Common myeloid progenitor, CD34-positive (primary cell): ENCODE results near the gene NCAPH2.

Source experiments
- CTCF ChIA-PET: fragments of 350-600 bp; sonication (Branson Sonifier 250); formaldehyde crosslinking; loops from one replicate; lab custom pipeline; 2021; ENCODE audit warnings: antibody characterized with exemption; lab: Charles Lee
- POLR2A ChIA-PET: fragments of 350-600 bp; sonication (Branson Sonifier 250); formaldehyde crosslinking; loops from one replicate; lab custom pipeline; 2021; ENCODE audit warnings: antibody characterized with exemption; lab: Charles Lee
- DNase-seq, 3 donors: peaks; one replicate each; pipeline versions ENCODE4 v3.0.0 to v3.0.0-alpha.2; 2013
- H3K27ac ChIP-seq, 2 experiments: 1 replicate in 1 of 2; 2 replicates in 1 of 2; pipeline ENCODE4 v1.7.0; 2013; ENCODE audit warnings: inconsistent platforms in 2 of 2, low read length in 2 of 2, mild to moderate bottlenecking in 2 of 2, low read depth in 1 of 2, moderate library complexity in 1 of 2; ENCODE audit not compliant: severe bottlenecking in 2 of 2, insufficient read depth in 1 of 2, poor library complexity in 1 of 2
- H3K27me3 ChIP-seq, 5 experiments: replicated peaks in 2 of 5; 1 replicate in 3 of 5; 2 replicates in 2 of 5; pipeline versions ENCODE4 v1.6.1 to v1.7.0; 2013; ENCODE audit warnings: low read length in 4 of 5, mild to moderate bottlenecking in 2 of 5, moderate library complexity in 2 of 5, inconsistent platforms in 1 of 5; ENCODE audit not compliant: insufficient read depth in 5 of 5, control insufficient read depth in 4 of 5
- H3K36me3 ChIP-seq, 4 experiments: 1 replicate in 2 of 4; 2 replicates in 2 of 4; pipeline versions ENCODE4 v1.6.1 to v1.7.0; 2013; ENCODE audit warnings: low read length in 3 of 4, control low read depth in 1 of 4, mild to moderate bottlenecking in 1 of 4; ENCODE audit not compliant: control insufficient read depth in 4 of 4, insufficient read depth in 4 of 4
- H3K4me1 ChIP-seq, 4 experiments: 1 replicate in 3 of 4; 2 replicates in 1 of 4; pipeline versions ENCODE4 v1.6.1 to v1.7.1; 2013; ENCODE audit warnings: low read length in 3 of 4, mild to moderate bottlenecking in 3 of 4, control low read depth in 1 of 4, inconsistent platforms in 1 of 4, moderate library complexity in 1 of 4; ENCODE audit not compliant: control insufficient read depth in 4 of 4, insufficient read depth in 4 of 4; ENCODE audit errors: control extremely low read depth in 1 of 4
- H3K4me3 ChIP-seq, 7 experiments: 1 replicate in 4 of 7; 2 replicates in 3 of 7; pipeline versions ENCODE4 v1.5.1 to v1.7.0; 2013; ENCODE audit warnings: mild to moderate bottlenecking in 7 of 7, low read length in 6 of 7, moderate library complexity in 6 of 7, inconsistent platforms in 2 of 7, low read depth in 2 of 7, control low read depth in 1 of 7; ENCODE audit not compliant: insufficient read depth in 4 of 7, control insufficient read depth in 1 of 7; ENCODE audit errors: extremely low read depth in 1 of 7
- H3K9me3 ChIP-seq, 5 experiments: 1 replicate in 4 of 5; 2 replicates in 1 of 5; pipeline versions ENCODE4 v1.6.1 to v1.7.1; 2013; ENCODE audit warnings: low read length in 4 of 5, mild to moderate bottlenecking in 2 of 5, inconsistent platforms in 1 of 5, low read depth in 1 of 5, moderate library complexity in 1 of 5; ENCODE audit not compliant: control insufficient read depth in 4 of 5, insufficient read depth in 2 of 5; ENCODE audit errors: control extremely low read depth in 1 of 5
- WGBS: methylation state at CpG from one replicate; pipeline ENCODE4 v1.1.5; 2013; ENCODE audit not compliant: insufficient coverage; 5-methylcytosine and 5-hydroxymethylcytosine counted together

The NCAPH2 gene

DNA sequence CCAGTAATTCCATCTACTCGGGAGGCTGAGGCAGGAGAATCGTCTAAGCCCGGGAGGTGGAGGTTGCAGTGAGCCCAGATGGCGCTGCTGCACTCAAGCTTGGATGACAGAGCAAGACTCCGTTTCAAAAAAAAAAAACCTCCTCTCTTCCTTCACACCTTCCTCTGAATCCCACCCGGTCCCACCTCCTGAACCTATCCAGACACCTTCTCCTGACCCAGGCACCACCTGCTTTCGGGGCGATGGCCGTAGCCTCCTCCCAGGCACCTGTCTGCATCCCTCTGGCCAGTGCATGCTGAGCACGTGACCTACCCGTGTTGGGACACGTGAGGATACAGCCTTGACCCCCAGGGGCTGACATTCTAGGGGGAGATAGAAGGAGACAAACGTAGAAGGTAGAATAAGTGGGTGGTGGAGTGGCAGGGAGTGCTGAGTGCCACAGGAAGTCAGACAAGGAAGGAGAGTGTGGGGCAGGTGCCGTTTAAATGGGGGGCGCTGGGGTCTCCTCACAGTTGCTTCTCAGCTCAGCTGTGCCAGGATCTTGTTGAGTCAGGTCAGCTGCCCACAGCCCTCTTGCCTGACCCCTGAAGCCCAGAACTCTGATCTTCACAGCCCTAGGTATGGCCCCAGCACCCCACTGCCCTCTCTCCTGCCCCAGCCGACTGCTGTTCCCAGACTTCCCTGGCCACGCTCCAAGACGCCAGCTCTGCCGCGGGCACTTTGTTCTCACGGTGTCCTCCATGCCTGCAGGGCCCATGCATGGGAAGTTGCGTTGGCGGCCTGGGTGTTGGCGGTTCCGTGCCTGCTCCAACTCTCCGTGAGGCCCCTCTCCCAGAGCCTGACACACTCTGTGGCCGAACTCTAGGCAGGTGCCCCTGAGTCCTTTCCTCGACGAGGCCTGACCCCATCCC, 22.5 kb upstream of the NCAPH2 start:
- H3K27me3 ChIP-seq: peaks cover 0 to 32% (median 14%) of the 10 kb centered on the region in 5 experiments
- 75% methylated on average over 22 of the region's 29 CpGs for WGBS
- no peak overlapping the region for H3K27ac ChIP-seq
- no peaks in the 10 kb centered on the region for H3K9me3 ChIP-seq
- no peaks in the 10 kb centered on the region for H3K36me3 ChIP-seq
- POLR2A ChIA-PET: interaction anchor here (0.6 kb wide), 1 partner anchor 21 kb away, joined by 3 read pairs; no protein-coding TSS in a partner anchor
- DNase-seq: no peak
- H3K4me3 ChIP-seq: no peak overlapping the region
- peaks cover 0 to 23% (median 18%) of the 10 kb centered on the region in 4 experiments for H3K4me1 ChIP-seq
- CTCF ChIA-PET: interaction anchor here (1.3 to 3.9 kb wide), 2 partner anchors 12 to 28 kb away, joined by 3 to 20 read pairs; no protein-coding TSS in a partner anchor

DNA sequence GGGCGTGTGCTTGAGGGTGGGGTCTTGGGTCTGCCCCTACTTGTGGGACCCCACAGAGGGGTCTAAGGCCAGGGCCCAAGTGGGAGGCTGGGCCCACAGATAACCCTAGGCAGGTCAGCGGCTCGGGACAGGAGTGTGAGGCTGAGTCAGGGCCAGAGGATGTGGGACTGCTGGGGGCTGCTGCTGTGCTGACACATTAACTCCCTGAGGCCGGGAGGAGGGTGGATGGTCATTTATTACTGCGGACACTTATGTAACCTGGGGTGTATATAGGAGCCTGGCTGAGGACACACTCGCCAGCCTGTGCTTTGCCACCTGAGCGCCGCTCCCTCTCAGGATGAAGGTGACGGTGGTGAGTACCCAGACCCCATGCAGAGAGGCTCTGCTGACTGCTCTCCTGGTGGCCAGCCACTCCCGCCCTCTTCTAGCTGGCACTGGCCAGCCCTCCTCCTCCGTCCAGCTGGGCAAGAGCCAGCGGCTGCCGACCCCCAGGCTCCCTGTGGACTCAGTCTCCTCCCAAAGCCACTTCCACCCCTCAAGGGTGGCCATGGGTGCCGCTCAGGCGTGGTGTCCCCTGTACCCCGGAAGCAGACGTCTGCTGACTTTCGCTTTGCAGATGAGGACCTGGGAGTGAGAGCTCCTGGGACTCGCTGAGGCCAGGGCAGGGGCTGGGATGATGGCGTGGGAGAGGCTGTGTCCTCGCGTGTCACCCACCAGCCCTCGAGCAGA, 21.3 kb upstream of the NCAPH2 start, which contains the start of gene MIOX:
Gene MIOX (plus strand): TSS at position 299 of the 729 bp plus-strand sequence. CDS start 39 bp downstream, at position 338.
- no peak for DNase-seq
- no peaks in the 10 kb centered on the region for H3K9me3 ChIP-seq
- H3K27me3 ChIP-seq: peaks cover 0 to 20% (median 14%) of the 10 kb centered on the region in 5 experiments
- 93% methylated on average over 23 of the region's 23 CpGs for WGBS
- no peak within 1 kb of the TSS for H3K27ac ChIP-seq
- H3K4me3 ChIP-seq: no peak within 1 kb of the TSS
- H3K36me3 ChIP-seq: no peaks in the 10 kb centered on the region
- CTCF ChIA-PET: interaction anchor here (1.3 to 3.9 kb wide), 2 partner anchors 11 to 87 kb away, joined by 3 to 20 read pairs; no protein-coding TSS in a partner anchor
- H3K4me1 ChIP-seq: peaks cover 0 to 26% (median 21%) of the 10 kb centered on the region in 4 experiments
- POLR2A ChIA-PET: no interaction called here

DNA sequence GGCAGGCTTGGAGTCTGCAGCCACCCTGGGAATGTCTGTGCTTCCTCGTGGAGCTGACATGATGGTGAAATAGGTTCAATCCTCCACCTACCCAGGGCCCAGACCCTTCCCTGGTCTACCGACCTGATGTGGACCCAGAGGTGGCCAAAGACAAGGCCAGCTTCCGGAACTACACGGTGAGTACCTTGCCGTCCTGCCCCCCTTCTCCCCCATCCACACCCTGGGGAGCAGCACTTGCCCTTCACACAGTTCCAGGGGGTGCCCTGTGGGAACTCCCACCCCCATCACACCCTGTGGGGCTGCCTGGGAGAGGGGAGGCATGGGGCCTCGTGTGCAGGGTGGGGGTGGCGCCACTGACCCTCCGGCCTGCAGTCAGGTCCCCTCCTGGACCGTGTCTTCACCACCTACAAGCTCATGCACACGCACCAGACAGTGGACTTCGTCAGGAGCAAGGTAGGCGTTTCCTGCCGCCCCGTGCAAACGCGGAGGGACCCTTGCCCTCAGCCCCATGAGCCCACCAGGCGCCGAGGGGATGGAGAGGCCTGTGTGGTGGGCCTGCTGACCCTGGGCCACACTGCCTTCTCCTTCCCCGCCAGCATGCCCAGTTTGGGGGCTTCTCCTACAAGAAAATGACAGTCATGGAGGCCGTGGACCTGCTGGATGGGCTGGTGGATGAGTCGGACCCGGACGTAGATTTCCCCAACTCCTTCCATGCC, 20.6 kb upstream of the NCAPH2 start:
- no peak overlapping the region for H3K27ac ChIP-seq
- 92% methylated on average over 17 of the region's 23 CpGs for WGBS
- no peaks in the 10 kb centered on the region for H3K36me3 ChIP-seq
- no peaks in the 10 kb centered on the region for H3K9me3 ChIP-seq
- H3K4me3 ChIP-seq: no peak overlapping the region
- H3K27me3 ChIP-seq: peaks cover 0 to 12% (median 7%) of the 10 kb centered on the region in 5 experiments
- H3K4me1 ChIP-seq: peaks cover 0 to 19% (median 15%) of the 10 kb centered on the region in 4 experiments
- DNase-seq: no peak
- ChIA-PET POLR2A (no interaction called here), CTCF (interaction anchor here (1.3 to 3.9 kb wide), 2 partner anchors 10 to 88 kb away, joined by 3 to 20 read pairs; no protein-coding TSS in a partner anchor)

DNA sequence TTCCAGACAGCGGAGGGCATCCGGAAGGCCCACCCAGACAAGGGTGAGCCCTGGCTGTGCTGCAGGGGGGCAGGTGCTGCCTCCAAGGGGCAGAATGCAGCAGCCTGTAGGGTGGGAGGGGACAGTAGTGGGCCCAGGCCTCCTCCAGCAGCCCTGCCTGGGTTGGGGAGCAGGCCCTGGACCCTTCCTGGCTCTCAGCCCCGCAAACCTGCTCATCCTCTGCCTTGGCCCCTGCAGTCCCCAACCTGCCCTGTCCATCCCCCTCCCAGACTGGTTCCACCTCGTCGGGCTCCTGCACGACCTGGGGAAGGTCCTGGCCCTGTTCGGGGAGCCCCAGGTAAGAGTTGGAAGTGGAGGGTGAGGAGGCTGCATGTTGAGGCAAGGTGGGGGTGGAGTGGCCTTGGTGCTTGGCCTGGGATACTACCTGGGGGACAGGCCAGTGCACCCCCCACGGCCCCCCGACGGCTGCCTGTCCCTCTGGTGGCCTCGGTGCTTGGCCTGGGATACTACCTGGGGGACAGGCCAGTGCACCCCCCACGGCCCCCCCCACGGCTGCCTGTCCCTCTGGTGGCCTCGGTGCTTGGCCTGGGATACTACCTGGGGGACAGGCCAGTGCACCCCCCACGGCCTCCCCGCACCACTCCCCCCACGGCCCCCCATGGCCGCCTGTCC, 19.9 kb upstream of the NCAPH2 start:
- Histone ChIP-seq H3K9me3 (no peaks in the 10 kb centered on the region), H3K27ac (no peak overlapping the region), H3K27me3 (peaks cover 0 to 5% (median 2%) of the 10 kb centered on the region in 5 experiments), H3K36me3 (no peaks in the 10 kb centered on the region), H3K4me1 (peaks cover 0 to 18% (median 14%) of the 10 kb centered on the region in 4 experiments), H3K4me3 (no peak overlapping the region)
- ChIA-PET POLR2A (no interaction called here), CTCF (no interaction called here)
- no peak for DNase-seq
- WGBS: 93% methylated on average over 5 of the region's 18 CpGs

DNA sequence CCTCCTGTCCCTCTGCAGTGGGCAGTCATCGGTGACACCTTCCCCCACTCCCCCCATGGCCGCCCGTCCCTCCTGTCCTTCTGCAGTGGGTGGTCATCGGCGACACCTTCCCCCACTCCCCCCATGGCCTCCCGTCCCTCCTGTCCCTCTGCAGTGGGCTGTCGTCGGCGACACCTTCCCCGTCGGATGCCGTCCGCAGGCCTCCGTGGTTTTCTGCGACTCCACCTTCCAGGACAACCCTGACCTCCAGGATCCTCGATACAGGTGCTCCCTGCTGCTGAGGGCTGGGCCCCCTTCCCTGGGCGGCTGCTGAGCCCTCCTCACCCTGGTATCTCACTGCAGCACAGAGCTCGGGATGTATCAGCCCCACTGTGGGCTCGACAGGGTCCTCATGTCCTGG, 19.1 kb upstream of the NCAPH2 start:
- ChIA-PET CTCF (no interaction called here), POLR2A (no interaction called here)
- no peaks in the 10 kb centered on the region for H3K27me3 ChIP-seq
- DNase-seq: no peak
- no peaks in the 10 kb centered on the region for H3K36me3 ChIP-seq
- no peaks in the 10 kb centered on the region for H3K9me3 ChIP-seq
- H3K4me1 ChIP-seq: peaks cover 0 to 18% (median 14%) of the 10 kb centered on the region in 4 experiments
- no peak overlapping the region for H3K4me3 ChIP-seq
- H3K27ac ChIP-seq: no peak overlapping the region
- 86% methylated on average over 8 of the region's 19 CpGs for WGBS
